ENCODE measurements around the gene PRDM16. TPM values are rescaled to one million over a fixed set of nuclear protein-coding genes. Genes with fewer than 3 reads are reported as not detected.
"Not testable (repeated sequence)": the region's sequence is repeated elsewhere in the genome, so short reads cannot be mapped to it uniquely, and the experiment has no call there.

PRDM16 gene
- total RNA-seq, 1 donor from 2014 or later: not detected

- no peak for DNase-seq (ENCODE audit: low read depth)
Observed at GRCh38 chr1:3238703-3239278, 169.8 kb downstream of the PRDM16 start.

GRCh38 chr1:3239991-3240390, 171.0 kb downstream of the PRDM16 start:
- DNase-seq (ENCODE audit: low read depth): not testable (repeated sequence)

GRCh38 chr1:3240524-3241235, 171.7 kb downstream of the PRDM16 start:
- no peak for DNase-seq (ENCODE audit: low read depth)

GRCh38 chr1:3241236-3241550, 172.2 kb downstream of the PRDM16 start:
- no peak for DNase-seq (ENCODE audit: low read depth)

- DNase-seq (ENCODE audit: low read depth): no peak
Observed at GRCh38 chr1:3241673-3242407, 172.8 kb downstream of the PRDM16 start.

GRCh38 chr1:3242408-3243260, 173.6 kb downstream of the PRDM16 start:
- no peak for DNase-seq (ENCODE audit: low read depth)

- DNase-seq (ENCODE audit: low read depth): no peak
Observed at GRCh38 chr1:3243304-3243703, 174.3 kb downstream of the PRDM16 start.

- no peak for DNase-seq (ENCODE audit: low read depth)
Observed at GRCh38 chr1:3244025-3244926, 175.3 kb downstream of the PRDM16 start.

GRCh38 chr1:3244927-3245315, 175.9 kb downstream of the PRDM16 start:
- no peak for DNase-seq (ENCODE audit: low read depth)

- no peak for DNase-seq (ENCODE audit: low read depth)
Observed at GRCh38 chr1:3245344-3245743, 176.3 kb downstream of the PRDM16 start.

GRCh38 chr1:3245768-3246167, 176.8 kb downstream of the PRDM16 start:
- DNase-seq (ENCODE audit: low read depth): no peak

- DNase-seq (ENCODE audit: low read depth): no peak
Observed at GRCh38 chr1:3246251-3246650, 177.2 kb downstream of the PRDM16 start.

- DNase-seq (ENCODE audit: low read depth): no peak
Observed at GRCh38 chr1:3247521-3248121, 178.6 kb downstream of the PRDM16 start.

GRCh38 chr1:3248155-3249141, 179.4 kb downstream of the PRDM16 start:
- DNase-seq (ENCODE audit: low read depth): no peak

- DNase-seq (ENCODE audit: low read depth): no peak
Observed at GRCh38 chr1:3249231-3249630, 180.2 kb downstream of the PRDM16 start.

- no peak for DNase-seq (ENCODE audit: low read depth)
Observed at GRCh38 chr1:3249631-3250501, 180.9 kb downstream of the PRDM16 start.

GRCh38 chr1:3250624-3251023, 181.6 kb downstream of the PRDM16 start:
- no peak for DNase-seq (ENCODE audit: low read depth)
